ENCODE data around the gene PDLIM4.

Gene PDLIM4

DNA sequence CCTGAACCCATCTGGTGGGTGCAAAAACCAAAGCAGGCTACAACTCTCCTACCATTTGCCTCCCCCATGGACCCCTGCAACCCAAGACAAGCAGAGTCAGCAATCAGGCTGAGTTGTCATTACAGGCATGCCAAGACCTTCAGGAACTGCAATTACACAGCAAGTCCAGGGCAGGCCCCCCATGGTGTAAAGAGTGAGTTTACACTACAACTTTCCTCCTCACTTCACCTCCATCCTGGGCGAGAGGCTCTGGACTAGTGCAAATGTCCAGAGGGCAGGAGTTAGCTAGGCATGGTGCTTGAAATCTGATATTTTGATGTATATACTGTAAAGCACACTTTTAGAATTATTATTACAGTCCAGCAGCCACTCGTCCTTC lies 22.8 kb upstream of the PDLIM4 start:
- TF ChIP-seq POLR2AphosphoS5 (IDR thresholded peaks at IDR 0.05; ENCODE audit: low read depth, low read length) (no peak), FOXP2 (optimal IDR thresholded peaks at IDR 0.05; ENCODE audit: borderline replicate concordance, extremely low read depth, extremely low read length, insufficient read depth) (no peak), REST (IDR thresholded peaks at IDR 0.05; ENCODE audit: insufficient read depth in 1 of 2, low read depth in 2 of 2, low read length in 2 of 2) (no peak)

- no peak for TF ChIP-seq POLR2AphosphoS5 (IDR thresholded peaks at IDR 0.05; ENCODE audit: low read depth, low read length)
- TF ChIP-seq REST (IDR thresholded peaks at IDR 0.05; ENCODE audit: insufficient read depth in 1 of 2, low read depth in 2 of 2, low read length in 2 of 2) = no peak
- no peak for TF ChIP-seq TAF1 (IDR thresholded peaks at IDR 0.05; ENCODE audit: borderline replicate concordance, insufficient read depth, low read length)
- no peak for TF ChIP-seq FOXP2 (optimal IDR thresholded peaks at IDR 0.05; ENCODE audit: borderline replicate concordance, extremely low read depth, extremely low read length, insufficient read depth)
- no peak for TF ChIP-seq SIN3A (IDR thresholded peaks at IDR 0.05; ENCODE audit: borderline replicate concordance, insufficient read depth, low read length)
These were observed 22.2 kb upstream of the PDLIM4 start for GRCh38 chr5:132235340-132235739.

GRCh38 chr5:132237141-132237540 lies 20.4 kb upstream of the PDLIM4 start:
- TF ChIP-seq SIN3A (IDR thresholded peaks at IDR 0.05; ENCODE audit: borderline replicate concordance, insufficient read depth, low read length) = no peak

DNA sequence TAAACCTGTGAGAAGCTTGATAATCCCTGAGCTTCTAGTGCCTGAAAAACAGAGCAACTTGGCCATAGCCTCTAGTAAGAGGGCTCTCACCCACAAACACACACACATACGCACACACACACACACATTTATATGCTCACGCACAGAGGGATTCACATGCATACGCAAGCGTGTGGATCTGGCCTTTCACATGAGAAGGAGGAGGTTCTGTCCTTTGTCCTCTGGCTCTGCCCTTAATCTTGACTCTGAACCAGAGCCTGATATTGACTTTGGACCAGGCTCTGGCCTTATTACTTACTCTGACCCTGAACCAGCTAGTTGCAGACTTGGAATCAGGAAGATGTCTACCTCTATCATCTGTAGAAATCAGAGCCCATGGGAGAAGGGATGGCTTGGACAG lies 19.8 kb upstream of the PDLIM4 start:
- TF ChIP-seq SIN3A (IDR thresholded peaks at IDR 0.05; ENCODE audit: borderline replicate concordance, insufficient read depth, low read length) (no peak), TAF1 (IDR thresholded peaks at IDR 0.05; ENCODE audit: borderline replicate concordance, insufficient read depth, low read length) (no peak), REST (IDR thresholded peaks at IDR 0.05; ENCODE audit: insufficient read depth in 1 of 2, low read depth in 2 of 2, low read length in 2 of 2) (no peak), FOXP2 (optimal IDR thresholded peaks at IDR 0.05; ENCODE audit: borderline replicate concordance, extremely low read depth, extremely low read length, insufficient read depth) (no peak), POLR2AphosphoS5 (IDR thresholded peaks at IDR 0.05; ENCODE audit: low read depth, low read length) (no peak)

DNA sequence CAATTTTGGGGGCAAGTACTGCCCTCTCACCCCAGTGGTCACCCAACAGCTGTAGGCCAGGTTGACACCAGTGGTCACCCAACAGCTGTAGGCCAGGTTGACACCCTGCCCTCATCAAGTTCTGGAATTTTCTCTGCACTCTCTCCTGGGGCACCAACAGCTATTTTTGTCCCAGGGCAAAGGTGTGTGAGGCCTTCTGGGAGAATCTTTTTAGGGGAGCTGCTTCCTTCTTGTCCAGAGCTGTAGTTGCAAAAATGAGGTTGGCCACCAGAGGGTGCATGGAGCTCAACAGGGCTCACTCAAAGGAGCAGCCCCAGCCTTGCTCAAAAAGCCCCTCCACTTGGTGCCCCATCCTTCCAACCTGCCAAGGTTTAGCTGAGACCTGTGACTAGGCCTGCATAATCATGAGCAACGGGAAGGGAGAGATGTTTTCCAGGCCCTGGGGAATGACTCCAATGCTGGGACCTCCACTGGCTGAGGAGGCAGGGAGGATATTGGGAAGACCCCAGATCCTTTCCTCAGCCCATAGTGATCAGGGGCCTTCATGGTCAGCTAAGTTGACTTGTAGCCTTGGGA lies 19.2 kb upstream of the PDLIM4 start:
- TF ChIP-seq REST (IDR thresholded peaks at IDR 0.05; ENCODE audit: insufficient read depth in 1 of 2, low read depth in 2 of 2, low read length in 2 of 2) (no peak), SIN3A (IDR thresholded peaks at IDR 0.05; ENCODE audit: borderline replicate concordance, insufficient read depth, low read length) (no peak), FOXP2 (optimal IDR thresholded peaks at IDR 0.05; ENCODE audit: borderline replicate concordance, extremely low read depth, extremely low read length, insufficient read depth) (no peak), POLR2AphosphoS5 (IDR thresholded peaks at IDR 0.05; ENCODE audit: low read depth, low read length) (no peak), TAF1 (IDR thresholded peaks at IDR 0.05; ENCODE audit: borderline replicate concordance, insufficient read depth, low read length) (no peak)
